NB4 (cell line): ENCODE data around the gene TTBK2.

ENCODE experiments used
- POLR2A ChIP-seq: IDR thresholded peaks from 2 replicates; pipeline ENCODE4 v1.6.1; 2011; ENCODE audit warnings: mild to moderate bottlenecking; ENCODE audit not compliant: insufficient read length; ENCODE audit errors: extremely low read depth
- TF ChIP-seq, protein P1 (sequence below): IDR thresholded peaks from one replicate; pipeline ENCODE4 v1.5.1; 2012; ENCODE audit warnings: low read depth, low read length

DNA sequence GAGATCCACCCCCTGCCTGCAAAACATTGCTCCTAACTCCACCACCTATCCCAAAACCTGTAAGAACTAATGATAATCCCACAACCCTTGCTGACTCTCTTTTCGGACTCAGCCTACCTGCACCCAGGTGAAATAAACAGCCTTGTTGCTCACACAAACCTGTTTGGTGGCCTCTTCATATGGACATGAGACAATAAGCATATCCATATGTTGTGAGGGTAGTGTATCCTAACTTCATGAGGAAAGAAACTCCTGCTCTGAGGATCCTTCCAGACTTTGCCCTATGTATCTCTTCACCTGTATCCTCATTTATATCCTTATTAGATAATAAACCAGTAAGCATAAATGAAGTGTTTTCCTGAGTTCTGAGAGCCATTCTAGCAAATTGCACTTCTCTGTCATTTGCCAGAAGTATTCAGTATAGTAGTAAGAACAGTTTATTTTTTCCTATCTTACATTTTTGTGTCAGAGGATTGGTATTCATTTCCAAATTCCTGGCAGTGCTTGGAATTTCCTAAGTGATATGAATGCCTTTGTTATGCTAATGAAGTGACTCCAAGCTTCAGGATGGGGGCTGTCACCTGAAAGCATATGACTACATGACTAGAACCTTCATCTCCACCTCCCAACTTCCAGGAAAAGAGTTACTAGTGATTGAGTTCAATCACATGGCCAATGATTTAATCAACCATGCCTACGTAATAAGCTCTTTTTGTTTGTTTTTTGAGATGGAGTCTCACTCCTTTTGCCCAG lies 30.2 kb downstream of the TTBK2 start:
- TF ChIP-seq POLR2A = no peak
- TF ChIP-seq, protein P1, sequence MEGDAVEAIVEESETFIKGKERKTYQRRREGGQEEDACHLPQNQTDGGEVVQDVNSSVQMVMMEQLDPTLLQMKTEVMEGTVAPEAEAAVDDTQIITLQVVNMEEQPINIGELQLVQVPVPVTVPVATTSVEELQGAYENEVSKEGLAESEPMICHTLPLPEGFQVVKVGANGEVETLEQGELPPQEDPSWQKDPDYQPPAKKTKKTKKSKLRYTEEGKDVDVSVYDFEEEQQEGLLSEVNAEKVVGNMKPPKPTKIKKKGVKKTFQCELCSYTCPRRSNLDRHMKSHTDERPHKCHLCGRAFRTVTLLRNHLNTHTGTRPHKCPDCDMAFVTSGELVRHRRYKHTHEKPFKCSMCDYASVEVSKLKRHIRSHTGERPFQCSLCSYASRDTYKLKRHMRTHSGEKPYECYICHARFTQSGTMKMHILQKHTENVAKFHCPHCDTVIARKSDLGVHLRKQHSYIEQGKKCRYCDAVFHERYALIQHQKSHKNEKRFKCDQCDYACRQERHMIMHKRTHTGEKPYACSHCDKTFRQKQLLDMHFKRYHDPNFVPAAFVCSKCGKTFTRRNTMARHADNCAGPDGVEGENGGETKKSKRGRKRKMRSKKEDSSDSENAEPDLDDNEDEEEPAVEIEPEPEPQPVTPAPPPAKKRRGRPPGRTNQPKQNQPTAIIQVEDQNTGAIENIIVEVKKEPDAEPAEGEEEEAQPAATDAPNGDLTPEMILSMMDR = no peak
